PFSK-1 (cell line): ENCODE data around the gene REPS1.

Experiments
- FOXP2 ChIP-seq: optimal IDR thresholded peaks from 2 replicates; pipeline ENCODE3; 2011; ENCODE audit warnings: borderline replicate concordance, control low read depth, inconsistent platforms; ENCODE audit not compliant: insufficient read depth; ENCODE audit errors: extremely low read length, extremely low read depth
- REST ChIP-seq, 2 experiments: IDR thresholded peaks; 2 replicates each; pipeline versions ENCODE4 v1.6.1 to v1.8.0; 2011 to 2012; ENCODE audit warnings: low read depth in 2 of 2, low read length in 2 of 2, control low read depth in 1 of 2, inconsistent platforms in 1 of 2, mild to moderate bottlenecking in 1 of 2, moderate library complexity in 1 of 2; ENCODE audit not compliant: insufficient read depth in 1 of 2
- SIN3A ChIP-seq: IDR thresholded peaks from 2 replicates; pipeline ENCODE4 v1.6.1; 2012; ENCODE audit warnings: mild to moderate bottlenecking, low read length, moderate library complexity, borderline replicate concordance; ENCODE audit not compliant: insufficient read depth
- TAF1 ChIP-seq: IDR thresholded peaks from 2 replicates; pipeline ENCODE4 v1.6.1; 2012; ENCODE audit warnings: low read length, control low read depth, borderline replicate concordance; ENCODE audit not compliant: insufficient read depth

GRCh38 chr6:138975815-138976214 is 12.2 kb downstream of the REPS1 start:
- TF ChIP-seq SIN3A (no peak), REST (IDR thresholded peaks at IDR 0.05; ENCODE audit: insufficient read depth in 1 of 2, low read depth in 2 of 2, low read length in 2 of 2) (no peak), FOXP2 (no peak), TAF1 (no peak)
